Germinal center (tissue), 1 donor: ENCODE data around the gene ADAM10.

Experiments used
- DNase-seq: peaks from one replicate; pipeline ENCODE4 v3.0.0; 2012; ENCODE audit warnings: mixed read lengths, low spot score

ADAM10 gene

DNA sequence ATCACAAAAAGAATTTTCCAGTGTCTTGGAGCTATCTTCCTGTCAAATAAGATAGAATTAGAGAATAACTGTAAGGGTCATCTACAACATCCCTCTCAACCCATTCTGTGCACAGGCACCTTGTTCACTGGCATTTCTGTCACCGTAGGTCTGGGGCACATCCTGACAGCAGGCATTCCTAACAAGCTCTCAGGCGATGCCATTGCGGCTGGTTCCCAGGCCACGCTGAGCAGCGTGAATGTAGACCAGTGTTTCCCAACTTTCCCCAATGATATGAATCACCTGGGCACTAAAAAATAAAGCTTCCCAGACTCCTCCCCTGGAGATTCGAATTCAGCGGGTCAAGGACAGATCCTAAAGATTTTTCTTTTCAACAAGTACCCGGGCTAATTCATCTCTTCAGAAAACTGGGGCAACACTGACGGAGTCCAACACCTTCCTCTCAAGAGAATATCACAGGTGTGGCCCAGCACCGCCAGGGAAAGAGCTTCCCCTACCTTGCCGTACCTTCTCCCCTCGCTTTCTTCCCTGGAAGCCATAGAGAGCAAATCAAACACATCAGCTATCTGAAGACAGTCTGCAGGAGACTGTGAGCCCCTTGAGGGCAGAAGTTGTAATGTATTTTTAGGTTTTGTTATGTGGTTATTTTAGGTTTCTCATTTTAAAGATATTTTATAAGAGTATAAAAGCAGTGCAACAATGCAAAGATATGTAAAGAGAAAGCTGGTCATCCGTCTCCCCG lies 174.3 kb downstream of the ADAM10 start:
- no peak for DNase-seq

DNA sequence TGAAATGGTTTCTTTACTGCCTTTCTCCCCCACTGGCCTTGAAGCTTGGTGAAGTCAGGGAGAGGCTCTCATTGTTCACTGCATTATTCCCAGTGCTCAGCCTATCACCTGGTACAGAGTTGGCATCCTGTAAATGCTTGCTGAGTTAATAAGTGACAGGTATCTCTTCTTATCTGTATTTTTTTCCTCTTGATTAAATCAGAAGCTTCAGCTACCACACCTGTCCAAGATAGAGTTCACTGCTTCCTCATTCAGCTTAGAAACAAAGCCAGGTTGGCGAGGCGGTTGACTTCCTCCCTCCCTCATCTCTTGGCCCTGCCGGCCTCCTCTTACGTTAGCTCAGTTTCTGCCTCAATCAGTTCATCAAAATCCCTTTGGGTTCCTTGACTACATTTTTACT lies 174.9 kb downstream of the ADAM10 start:
- no peak for DNase-seq

DNA sequence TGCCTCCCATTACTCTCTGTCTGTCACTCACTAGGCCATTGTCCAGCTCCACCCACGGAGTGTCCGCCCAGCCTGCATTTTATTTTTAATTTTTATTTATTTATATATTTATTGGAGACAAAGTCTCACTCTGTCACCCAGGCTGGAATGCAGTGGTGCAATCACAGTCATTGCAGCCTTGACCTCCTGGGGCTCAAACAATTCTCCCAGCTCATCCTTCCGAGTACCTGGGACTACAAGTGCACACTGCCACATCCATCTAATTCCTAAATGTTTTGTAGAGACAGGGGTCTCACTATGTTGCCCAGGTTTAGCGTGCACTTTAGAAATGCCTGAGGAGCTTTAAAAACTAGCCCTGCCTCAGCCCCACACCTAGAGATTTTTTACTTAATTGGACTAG lies 176.2 kb downstream of the ADAM10 start:
- no peak for DNase-seq

DNA sequence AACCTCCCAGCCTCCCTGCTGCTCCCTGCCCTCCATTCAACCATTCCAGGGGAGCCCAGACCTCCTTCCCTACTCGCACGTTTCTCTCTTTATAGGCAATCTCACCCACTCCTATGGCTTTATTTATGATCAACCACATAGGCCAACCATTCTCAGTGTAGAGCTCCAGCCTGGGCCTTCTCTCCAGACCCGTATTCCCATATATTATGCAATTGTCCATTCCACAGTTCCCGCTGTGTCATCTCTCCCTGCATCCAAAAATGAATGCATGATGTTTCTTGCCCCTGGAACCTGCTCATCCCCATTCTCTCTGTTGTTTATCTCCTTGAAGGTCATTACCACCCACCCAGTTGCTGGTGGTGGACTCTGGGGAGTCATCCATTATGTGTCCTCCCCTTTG lies 177.0 kb downstream of the ADAM10 start:
- DNase-seq: no peak

DNA sequence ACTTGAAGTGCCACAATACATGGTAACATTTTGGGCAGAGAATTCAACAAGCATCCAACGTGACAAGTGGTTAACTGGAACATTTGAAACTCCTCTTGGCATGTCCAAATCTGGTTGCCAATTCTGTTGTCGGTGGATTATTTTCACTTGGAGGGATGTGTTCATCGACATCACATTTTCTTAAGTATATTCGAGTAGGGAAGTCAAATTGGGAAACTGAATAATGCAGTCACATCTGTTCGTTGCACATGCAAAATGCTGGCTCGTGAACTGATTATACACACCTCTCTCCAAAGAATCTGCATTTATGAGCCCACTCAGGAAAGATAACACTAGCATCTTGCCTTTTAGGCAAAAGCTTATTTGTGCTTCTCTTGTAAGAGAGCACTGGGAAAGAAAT lies 178.0 kb downstream of the ADAM10 start:
- DNase-seq: no peak

DNA sequence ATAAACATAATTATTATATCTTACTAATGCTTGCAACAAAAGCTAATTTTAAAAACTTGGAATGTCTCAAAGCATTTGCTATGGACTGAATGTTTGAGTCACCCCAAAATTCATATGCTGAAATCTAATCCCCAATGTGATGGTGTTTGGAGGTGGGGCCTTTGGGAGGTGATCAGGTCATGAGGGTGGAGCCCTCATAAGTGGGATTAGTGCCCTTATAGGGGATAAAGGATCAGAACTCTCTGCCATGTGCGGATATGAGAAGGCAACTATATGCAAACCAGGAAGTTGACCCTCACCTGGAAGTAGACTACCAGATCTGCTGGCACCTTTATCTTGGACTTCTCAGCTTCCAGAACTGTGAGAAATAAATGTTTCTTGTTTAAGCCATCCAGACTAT lies 180.1 kb downstream of the ADAM10 start:
- no peak for DNase-seq

DNA sequence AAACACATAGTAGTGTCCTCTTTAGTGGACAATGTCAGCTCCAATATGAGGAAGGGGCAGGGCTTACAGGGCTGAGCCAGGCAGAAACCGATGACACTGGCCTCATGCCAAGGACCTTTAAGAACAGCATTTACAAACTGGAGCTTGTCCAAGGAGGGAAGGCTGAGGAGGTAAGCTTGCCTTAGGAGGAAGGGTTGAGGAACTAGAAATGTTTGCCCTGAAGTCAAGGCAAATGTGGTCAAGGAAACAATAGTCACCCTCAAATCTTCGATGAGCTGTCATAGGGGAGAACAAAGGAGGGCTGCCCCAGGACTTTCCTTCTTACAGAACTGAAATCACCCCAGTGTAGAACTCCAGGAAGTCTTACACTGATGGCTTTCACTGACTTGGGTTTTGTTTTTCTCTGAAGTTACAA lies 181.3 kb downstream of the ADAM10 start:
- DNase-seq: no peak

DNA sequence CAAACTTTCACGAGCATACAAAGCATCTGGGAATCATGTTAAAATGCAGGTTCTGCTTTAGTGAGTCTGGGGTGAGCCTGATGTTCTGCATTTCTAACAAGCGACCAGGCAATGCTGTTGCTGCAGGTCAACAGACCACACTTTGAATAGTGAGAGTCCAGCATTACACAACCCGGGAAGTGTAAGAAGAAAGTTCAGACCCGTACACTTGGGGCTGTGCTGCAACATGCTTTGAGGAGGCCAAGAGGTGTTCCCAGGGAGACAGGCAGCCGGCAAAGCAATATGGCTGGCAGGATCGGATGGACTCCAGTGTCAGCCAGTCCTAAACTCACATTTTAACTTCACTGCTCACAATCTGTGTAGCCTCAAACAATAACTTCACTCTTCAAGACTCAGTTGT lies 183.5 kb downstream of the ADAM10 start:
- DNase-seq: no peak

DNA sequence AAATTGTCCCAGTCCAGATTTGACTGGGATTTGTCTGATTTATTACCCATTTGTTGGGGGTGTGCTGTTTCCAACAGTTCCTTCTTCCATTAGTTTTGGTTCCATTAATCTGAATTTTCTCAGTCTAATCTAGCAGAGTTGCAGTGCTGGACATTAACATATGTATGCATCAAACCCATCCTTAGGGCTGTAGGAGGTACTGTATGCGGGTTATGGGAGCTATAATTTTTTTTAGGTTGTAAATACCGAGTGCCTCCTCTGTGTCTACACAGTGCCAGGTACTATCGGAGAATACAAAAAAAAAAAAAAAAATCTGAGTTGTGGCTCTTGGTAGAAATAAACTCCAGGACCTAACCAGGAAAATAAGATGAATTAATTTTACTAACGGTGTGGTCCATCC lies 183.9 kb downstream of the ADAM10 start:
- DNase-seq: no peak

DNA sequence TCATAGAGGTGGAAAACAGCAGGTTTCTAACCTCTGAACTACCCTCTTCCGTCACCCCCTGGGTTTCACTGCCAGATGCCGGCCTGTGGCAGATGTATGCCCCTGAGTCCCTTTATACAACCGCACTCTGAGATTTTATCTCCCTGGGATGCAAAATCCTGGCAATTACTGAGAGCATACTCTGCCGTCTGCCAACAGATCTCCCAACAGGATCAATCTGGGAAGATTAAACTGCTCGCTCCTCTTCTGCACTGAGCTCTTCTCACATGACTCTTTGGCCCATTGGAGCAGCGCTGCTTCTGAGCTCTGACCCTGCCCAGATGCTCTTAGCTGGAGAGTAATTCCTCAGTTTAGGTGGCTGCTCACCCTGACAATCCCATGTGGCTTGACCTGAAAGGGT lies 184.5 kb downstream of the ADAM10 start:
- DNase-seq: no peak

DNA sequence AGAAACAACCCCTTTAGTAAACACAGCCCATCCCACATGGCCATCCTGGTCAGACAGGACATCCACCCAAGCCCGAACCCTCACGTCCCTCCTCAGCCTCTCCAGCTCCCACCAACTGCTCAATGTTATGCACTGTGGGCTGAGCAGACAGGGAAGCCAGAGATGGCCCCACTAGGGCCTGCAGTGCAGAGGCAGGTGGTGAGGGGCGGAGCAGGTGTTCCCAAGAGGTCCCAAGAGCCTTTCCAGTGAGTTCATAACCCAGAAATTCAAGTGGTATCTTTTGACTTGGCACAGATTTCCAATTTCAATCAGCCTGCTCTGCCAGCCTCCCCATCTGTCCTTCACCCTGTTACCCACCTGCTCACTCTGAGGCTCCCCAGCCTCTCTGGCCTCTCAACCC lies 187.4 kb downstream of the ADAM10 start:
- no peak for DNase-seq

DNA sequence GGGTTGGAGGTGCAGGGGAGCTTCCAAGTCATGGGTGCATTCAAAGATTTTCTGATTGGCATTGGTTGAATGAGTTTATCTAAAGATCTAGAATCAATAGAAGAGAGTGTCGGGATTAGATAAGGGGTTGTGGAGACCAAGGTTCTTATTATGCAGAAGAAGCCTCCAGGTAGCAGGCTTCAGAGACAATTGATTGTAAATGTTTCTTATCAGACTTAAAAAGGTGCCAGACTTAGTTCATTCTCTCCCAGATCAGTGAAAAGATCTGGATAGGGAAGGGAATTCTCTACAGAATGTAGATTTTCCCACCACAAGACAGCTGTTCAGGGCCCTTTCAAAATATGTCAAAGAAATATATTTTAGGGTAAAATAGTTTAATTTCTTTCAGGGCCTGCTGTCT lies 188.2 kb downstream of the ADAM10 start:
- DNase-seq: no peak

DNA sequence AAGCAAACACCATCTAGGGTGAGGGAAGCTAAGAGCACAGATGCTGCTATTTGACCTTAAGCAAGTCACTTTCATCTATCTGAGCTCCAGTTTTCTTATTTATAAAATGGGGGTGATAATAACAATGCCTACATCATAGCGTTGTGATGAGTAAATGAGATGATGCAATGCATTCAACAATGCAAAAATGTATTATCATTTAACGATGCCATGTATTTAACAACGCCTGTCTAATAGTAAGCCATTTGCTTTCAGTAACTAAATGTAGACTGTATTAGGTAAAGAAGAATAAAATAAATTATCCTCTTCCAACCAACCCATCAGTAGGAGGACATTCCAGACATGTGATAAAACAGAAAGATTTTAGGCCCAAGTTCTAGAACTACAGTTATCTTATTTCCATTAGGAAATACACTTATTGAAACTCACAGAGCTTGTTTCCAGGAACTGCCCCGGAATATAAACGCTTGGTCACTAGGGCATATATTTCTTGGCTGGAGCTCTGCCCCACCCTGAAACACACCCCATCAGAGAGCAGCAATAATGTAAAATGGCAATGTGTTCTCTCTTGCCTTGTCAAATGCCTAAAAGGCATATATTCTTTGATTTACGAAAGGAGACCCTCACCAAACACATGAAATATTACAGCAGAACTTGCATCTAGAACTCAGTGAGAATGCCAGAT lies 189.5 kb downstream of the ADAM10 start:
- no peak for DNase-seq

DNA sequence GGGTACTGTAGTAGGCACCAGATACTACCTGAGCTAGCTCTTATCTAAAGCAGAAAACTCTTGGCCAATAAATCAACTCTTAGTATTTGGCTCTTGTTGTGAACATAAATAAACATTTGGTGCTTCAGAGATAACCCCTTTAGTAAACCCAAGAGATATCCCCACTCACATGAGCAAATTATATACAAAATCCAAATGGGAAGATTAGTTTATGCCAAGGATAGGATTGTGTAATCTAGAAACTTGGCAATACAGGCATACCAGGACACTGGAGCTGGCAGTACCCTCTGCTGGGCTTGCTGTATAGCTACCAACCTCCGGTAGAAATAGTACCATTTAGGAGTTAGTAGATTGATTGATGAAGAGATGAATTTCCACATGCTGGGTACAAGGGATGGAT lies 190.7 kb downstream of the ADAM10 start:
- DNase-seq: no peak

DNA sequence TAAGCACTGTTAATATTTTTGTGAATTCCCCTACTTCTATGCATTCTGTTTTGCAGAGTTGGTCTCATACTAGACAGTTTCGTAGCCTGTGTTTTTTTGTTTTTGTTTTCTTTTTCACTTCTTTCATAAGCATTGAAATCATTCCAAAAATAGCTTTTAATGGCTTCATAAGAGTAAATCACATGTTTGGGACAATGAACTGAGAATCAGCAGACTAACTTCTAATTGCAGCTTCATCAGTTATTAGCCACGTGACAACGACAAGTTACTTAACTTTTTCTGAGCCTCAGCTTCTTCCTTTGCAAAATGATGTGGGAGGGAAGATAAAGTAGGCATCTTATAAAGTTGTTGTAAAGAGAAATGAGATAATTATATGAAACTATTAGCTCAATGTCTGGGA lies 193.0 kb downstream of the ADAM10 start:
- DNase-seq: no peak

DNA sequence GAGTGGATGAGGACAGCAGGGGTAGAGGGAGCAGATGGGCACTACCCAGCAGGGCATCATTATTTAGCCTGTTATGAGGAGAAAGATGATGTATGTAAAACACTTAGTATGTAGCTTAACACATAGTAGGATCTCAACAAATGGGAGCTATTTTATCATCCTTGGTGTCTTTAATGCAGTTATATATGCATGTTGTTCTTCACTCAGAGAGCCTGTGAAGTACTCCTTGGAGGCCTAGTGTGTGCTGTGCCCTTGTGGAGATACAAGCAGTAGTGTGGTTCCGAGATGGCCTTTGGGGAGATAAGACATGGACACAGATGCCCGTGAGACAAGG lies 193.5 kb downstream of the ADAM10 start:
- DNase-seq: no peak

DNA sequence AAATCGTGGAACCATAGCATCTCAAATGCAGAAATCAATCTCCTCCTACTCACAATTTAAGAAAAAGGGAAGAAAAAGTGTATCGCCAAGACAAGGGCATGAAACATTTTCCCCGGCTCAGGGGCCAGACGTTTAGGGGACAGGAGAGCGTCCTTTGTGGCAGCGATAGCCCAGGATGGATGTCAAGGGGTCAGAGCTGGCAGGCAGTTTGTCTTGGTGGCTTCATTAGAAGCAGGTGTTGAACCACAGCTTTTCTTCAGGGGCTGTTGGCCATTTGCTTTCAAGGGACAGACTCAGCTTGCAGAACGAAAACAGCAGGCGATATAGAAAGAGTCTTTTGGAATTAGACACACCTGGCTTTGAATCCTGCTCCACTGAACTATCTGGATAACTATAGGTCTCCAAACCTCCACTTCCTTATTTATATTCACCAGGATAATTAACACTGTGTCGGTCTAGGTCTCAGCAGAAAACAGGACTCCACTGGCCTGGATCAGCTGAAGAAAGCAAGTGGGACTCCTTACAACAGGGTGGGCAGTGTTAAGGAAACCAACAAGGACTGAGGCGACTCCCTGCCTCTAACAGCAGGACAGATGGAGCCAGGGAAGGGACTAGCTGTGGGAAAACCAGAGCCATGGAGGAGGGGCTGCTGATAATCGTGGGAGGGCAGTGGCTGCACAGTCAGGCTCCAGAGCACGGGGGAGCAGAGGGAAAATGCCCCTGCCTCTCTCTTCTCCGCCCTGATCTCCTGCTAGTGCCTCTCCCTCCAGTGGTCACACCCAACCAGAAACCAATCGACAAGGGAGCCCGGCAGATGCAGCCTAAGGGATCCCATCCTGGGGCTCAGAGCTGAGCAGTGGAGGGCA lies 194.1 kb downstream of the ADAM10 start:
- DNase-seq: no peak

DNA sequence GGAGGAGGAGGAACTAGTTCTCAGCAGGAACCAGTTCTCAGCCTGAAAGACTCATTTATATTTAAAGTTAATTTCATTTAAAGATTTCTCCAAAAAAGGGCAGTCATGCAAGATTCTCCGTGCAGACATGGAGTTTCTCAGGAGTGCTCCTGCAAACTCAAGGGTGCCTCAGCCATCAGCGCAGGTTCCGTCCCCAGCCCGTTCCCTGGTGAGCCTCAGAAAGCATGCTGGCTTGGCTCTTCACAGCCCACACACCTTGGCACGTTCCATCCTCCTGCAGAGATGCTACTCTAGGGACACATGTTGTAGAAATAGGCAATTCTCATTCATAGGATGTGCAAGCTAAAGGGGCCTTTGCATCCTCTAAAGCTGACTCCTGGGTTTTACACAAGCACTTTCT lies 194.7 kb downstream of the ADAM10 start:
- DNase-seq: no peak

DNA sequence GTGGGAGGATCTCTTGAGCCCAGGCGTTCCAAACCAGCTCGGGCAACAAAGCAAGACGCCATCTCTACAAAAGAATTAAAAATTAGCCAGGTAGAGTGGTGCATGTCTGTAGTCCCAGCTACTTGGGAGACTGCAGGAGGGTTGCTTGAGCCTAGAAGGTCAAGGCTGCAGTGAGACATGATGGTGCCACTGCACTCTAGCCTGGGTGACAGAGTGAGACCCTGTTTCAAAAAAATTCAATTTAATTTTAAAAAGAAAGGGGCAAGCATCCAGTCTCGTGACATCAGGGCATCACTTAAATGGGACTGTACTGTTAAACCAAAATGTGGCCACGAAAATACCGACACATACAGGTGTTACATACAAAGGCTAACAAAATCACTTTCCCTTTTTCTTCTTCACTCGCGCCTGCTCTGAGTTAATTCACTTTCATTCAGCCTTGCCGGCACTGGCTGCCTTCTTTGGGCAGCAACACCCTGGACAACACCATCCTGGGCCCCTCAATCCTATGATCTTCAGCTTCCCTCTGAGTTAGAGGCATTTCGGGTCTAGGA lies 196.1 kb downstream of the ADAM10 start:
- DNase-seq: no peak

DNA sequence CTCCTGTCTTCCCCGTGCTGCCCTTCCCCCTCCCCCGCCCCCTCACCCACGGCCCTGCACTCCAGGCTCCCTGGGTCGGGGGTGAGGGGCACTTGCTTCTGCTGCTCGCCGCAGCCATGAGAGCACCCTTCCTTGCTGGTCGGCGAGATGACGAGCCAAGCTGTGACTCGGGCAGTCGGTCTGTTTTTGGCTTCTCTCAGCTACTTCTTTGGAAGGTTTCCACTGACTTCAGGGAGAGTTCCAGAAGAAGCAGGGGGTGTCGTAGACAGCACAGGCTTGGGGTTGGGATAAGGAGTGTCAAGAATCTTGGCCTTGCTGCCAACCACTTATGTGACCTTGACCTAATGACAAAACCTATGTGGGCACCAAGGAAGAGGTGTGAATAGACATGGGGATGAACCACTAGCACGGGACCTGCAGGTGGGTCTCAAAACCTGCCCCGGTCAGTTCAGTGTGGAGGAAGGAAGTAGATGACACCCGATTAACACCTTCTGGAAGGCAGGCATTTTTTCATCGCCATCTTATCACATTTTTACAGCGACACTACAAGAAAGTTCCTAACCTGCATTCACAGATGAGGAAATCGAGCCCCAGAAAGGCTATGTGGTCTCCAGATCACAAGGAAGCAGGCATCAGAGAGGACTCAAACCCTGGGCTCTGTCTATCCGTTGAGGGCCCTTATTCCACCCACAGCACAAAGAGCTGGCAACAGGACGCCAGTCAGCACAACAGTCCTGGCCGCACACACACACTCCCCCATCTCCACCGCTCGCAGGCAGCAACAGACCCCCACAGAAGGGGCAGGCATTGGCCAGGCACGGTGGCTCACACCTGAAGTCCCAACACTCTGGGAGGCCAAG lies 196.8 kb downstream of the ADAM10 start:
- no peak for DNase-seq

DNA sequence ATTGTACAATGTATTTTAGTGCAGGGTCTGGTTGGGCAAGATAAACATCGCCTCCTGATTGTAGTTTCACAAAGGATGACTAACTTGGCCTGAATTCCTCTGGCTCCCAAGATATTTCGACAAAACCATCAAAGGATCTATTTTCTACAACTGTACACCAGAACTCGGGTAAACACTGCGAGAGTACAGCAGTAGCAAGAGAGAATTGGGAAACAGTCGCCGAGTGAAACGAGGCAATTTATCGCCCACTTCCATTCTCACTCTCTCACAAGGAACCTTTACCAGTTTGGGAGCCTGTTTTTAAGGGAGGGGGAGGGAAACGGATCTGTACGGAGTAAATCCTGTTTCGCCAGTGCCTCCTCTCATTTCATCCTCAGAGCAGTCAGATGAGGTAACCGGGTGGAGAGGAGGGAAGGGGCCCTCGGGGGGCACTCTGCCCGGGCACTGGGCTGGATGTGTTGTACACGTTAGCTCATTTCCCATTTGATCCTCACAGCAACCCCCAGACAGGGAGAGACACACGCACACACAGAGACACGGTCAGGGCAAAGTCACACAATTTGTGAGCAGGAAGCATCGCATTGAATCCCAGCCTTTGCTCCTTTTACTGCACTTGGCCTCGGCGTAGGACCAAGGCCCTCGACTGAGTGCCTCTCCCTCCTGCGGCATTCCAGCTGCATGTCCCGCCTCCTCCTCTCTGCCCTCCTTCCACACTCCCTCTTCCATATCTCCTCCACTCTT lies 197.6 kb downstream of the ADAM10 start:
- DNase-seq: no peak
